ENCODE results near the gene COL7A1. TPM values are rescaled to one million over a fixed set of nuclear protein-coding genes. Genes with fewer than 3 reads are reported as not detected.

The COL7A1 gene
- total and polyA plus RNA-seq, 2 of the 13 experiments (the other 11 are each of a cell fraction or from before 2014, with no cell fraction given) = 2.7 to 11.7 TPM

- TF ChIP-seq ZNF839 (CRISPR knock-in tag; IDR thresholded peaks at IDR 0.05; ENCODE audit: borderline replicate concordance) (no peak), ZNF33A (CRISPR knock-in tag; IDR thresholded peaks at IDR 0.05; ENCODE audit: borderline replicate concordance) (no peak), ZFP82 (CRISPR knock-in tag; IDR thresholded peaks at IDR 0.05; ENCODE audit: borderline replicate concordance) (no peak), MATR3 (CRISPR knock-in tag; IDR thresholded peaks at IDR 0.05) (no peak), KMT2A (CRISPR knock-in tag; IDR thresholded peaks at IDR 0.05) (no peak), ZNF567 (CRISPR knock-in tag; IDR thresholded peaks at IDR 0.05; ENCODE audit: borderline replicate concordance) (no peak), ZNF557 (CRISPR knock-in tag; IDR thresholded peaks at IDR 0.05) (no peak), NR3C1 (CRISPR knock-in tag; IDR thresholded peaks at IDR 0.05) (no peak), ZNF768 (CRISPR knock-in tag; IDR thresholded peaks at IDR 0.05) (peak; percentile 22; the same call in 1 of the 2 replicates), ELF3 (CRISPR knock-in tag; IDR thresholded peaks at IDR 0.05) (no peak), ZNF558 (CRISPR knock-in tag; IDR thresholded peaks at IDR 0.05; ENCODE audit: borderline replicate concordance) (no peak), SP5 (CRISPR knock-in tag; IDR thresholded peaks at IDR 0.05; ENCODE audit: borderline replicate concordance, low read depth) (no peak), KDM6A (CRISPR knock-in tag; IDR thresholded peaks at IDR 0.05; ENCODE audit: low read depth) (no peak), ARNT (IDR thresholded peaks at IDR 0.05) (no peak), SNAI1 (CRISPR knock-in tag; IDR thresholded peaks at IDR 0.05; ENCODE audit: borderline replicate concordance) (no peak), TFAP4 (IDR thresholded peaks at IDR 0.05; ENCODE audit: borderline replicate concordance, low read depth) (no peak), PBX2 (CRISPR knock-in tag; IDR thresholded peaks at IDR 0.05) (no peak), TBL1XR1 (IDR thresholded peaks at IDR 0.05; ENCODE audit: borderline replicate concordance, low read length, partially characterized antibody) (no peak), ZNF275 (CRISPR knock-in tag; IDR thresholded peaks at IDR 0.05; ENCODE audit: borderline replicate concordance) (no peak), ARID2 (CRISPR knock-in tag; IDR thresholded peaks at IDR 0.05; ENCODE audit: borderline replicate concordance) (no peak), MAZ (IDR thresholded peaks at IDR 0.05; ENCODE audit: borderline replicate concordance, low read depth, low read length) (no peak), MAZ (CRISPR knock-in tag; IDR thresholded peaks at IDR 0.05; ENCODE audit: low read depth) (no peak), ZNF547 (CRISPR knock-in tag; IDR thresholded peaks at IDR 0.05) (no peak), SATB2 (CRISPR knock-in tag; IDR thresholded peaks at IDR 0.05) (no peak), NCOR1 (IDR thresholded peaks at IDR 0.05; ENCODE audit: borderline replicate concordance, low read length) (no peak), MXD4 (CRISPR knock-in tag; IDR thresholded peaks at IDR 0.05) (no peak), RFX5 (IDR thresholded peaks at IDR 0.05; ENCODE audit: low read depth, low read length) (no peak), ATM (IDR thresholded peaks at IDR 0.05; ENCODE audit: borderline replicate concordance) (no peak), ZNF34 (CRISPR knock-in tag; IDR thresholded peaks at IDR 0.05; ENCODE audit: borderline replicate concordance) (no peak), ZNF12 (CRISPR knock-in tag; IDR thresholded peaks at IDR 0.05) (no peak)
Measured at GRCh38 chr3:48548729-48549705, 46.1 kb downstream of the COL7A1 start (continued).

Measured in HepG2 (cell line).